Liver (tissue), 9 donors: ENCODE data around the gene MSI2. TPM values are rescaled to one million over a fixed set of nuclear protein-coding genes. Genes with fewer than 3 reads are reported as not detected.

Source experiments
- DNase-seq: peaks from one replicate; pipeline ENCODE4 v3.0.0-alpha.2; 2017; ENCODE audit warnings: low spot score
- H3K27ac ChIP-seq, 2 donors: one replicate each; pipeline ENCODE4 v1.7.0; 2013; ENCODE audit warnings: inconsistent platforms in 2 of 2, low read length in 2 of 2, control low read depth in 1 of 2, low read depth in 1 of 2, mild to moderate bottlenecking in 1 of 2
- H3K27me3 ChIP-seq, 4 donors: one replicate each; pipeline versions ENCODE4 v1.6.1 to v1.7.0; 2013; ENCODE audit warnings: low read length in 3 of 4, inconsistent platforms in 1 of 4, mild to moderate bottlenecking in 1 of 4, moderate library complexity in 1 of 4; ENCODE audit not compliant: control insufficient read depth in 4 of 4, insufficient read depth in 4 of 4
- H3K36me3 ChIP-seq, 4 donors: one replicate each; pipeline versions ENCODE4 v1.6.1 to v1.7.0; 2013; ENCODE audit warnings: low read length in 3 of 4, mild to moderate bottlenecking in 3 of 4, low read depth in 1 of 4, moderate library complexity in 1 of 4; ENCODE audit not compliant: control insufficient read depth in 4 of 4, insufficient read depth in 3 of 4
- H3K4me1 ChIP-seq, 4 donors: one replicate each; pipeline versions ENCODE4 v1.6.1 to v1.7.0; 2013; ENCODE audit warnings: low read length in 3 of 4, mild to moderate bottlenecking in 3 of 4, moderate library complexity in 1 of 4; ENCODE audit not compliant: control insufficient read depth in 4 of 4, insufficient read depth in 4 of 4
- H3K4me3 ChIP-seq, 3 donors: one replicate each; pipeline versions ENCODE4 v1.6.1 to v1.7.0; 2013; ENCODE audit warnings: low read length in 3 of 3, control low read depth in 1 of 3, low read depth in 1 of 3, mild to moderate bottlenecking in 1 of 3
- H3K9ac ChIP-seq, 2 donors: one replicate each; pipeline ENCODE4 v1.7.0; 2013; ENCODE audit warnings: low read length in 2 of 2, mild to moderate bottlenecking in 2 of 2, moderate library complexity in 2 of 2, control low read depth in 1 of 2, low read depth in 1 of 2
- H3K9me3 ChIP-seq, 4 donors: one replicate each; pipeline versions ENCODE4 v1.6.1 to v1.7.0; 2013; ENCODE audit warnings: low read length in 3 of 4; ENCODE audit not compliant: control insufficient read depth in 4 of 4
- ATF3 ChIP-seq: IDR thresholded peaks from 2 replicates; pipeline ENCODE4 v1.6.1; 2016; ENCODE audit warnings: antibody characterized with exemption
- CTCF ChIP-seq: fragments of 150-350 bp; IDR thresholded peaks from 2 replicates; pipeline ENCODE4 v1.5.1; 2017; ENCODE audit warnings: improper control_type of control experiment, low read depth, low read length; ENCODE audit not compliant: missing input control
- EGR1 ChIP-seq, 2 donors: IDR thresholded peaks; 2 replicates each; pipeline ENCODE4 v1.6.1; 2016 to 2018; ENCODE audit warnings: antibody characterized with exemption in 2 of 2, low read depth in 2 of 2
- FOXA1 ChIP-seq: IDR thresholded peaks from 2 replicates; pipeline ENCODE4 v1.6.1; 2016; ENCODE audit warnings: antibody characterized with exemption
- FOXA2 ChIP-seq: IDR thresholded peaks from 2 replicates; pipeline ENCODE4 v1.6.1; 2016; ENCODE audit warnings: antibody characterized with exemption
- GABPA ChIP-seq, 2 donors: IDR thresholded peaks in 1 of 2; conservative IDR thresholded peaks in 1 of 2; 2 replicates each; pipeline ENCODE4 v1.6.1; 2016; ENCODE audit warnings: antibody characterized with exemption in 2 of 2, mild to moderate bottlenecking in 1 of 2, moderate library complexity in 1 of 2
- HNF4A ChIP-seq, 2 donors: conservative IDR thresholded peaks; 2 replicates each; pipeline ENCODE4 v1.6.1; 2016; ENCODE audit warnings: antibody characterized with exemption in 2 of 2, mild to moderate bottlenecking in 2 of 2
- HNF4G ChIP-seq: IDR thresholded peaks from 2 replicates; pipeline ENCODE4 v1.6.1; 2016; ENCODE audit warnings: antibody characterized with exemption
- JUND ChIP-seq, 2 donors: IDR thresholded peaks; 2 replicates each; pipeline ENCODE4 v1.6.1; 2016; ENCODE audit warnings: antibody characterized with exemption in 2 of 2
- MAX ChIP-seq: IDR thresholded peaks from 2 replicates; pipeline ENCODE4 v1.6.1; 2016; ENCODE audit warnings: antibody characterized with exemption
- NR2F2 ChIP-seq: IDR thresholded peaks from 2 replicates; pipeline ENCODE4 v1.6.1; 2016; ENCODE audit warnings: antibody characterized with exemption
- RAD21 ChIP-seq, 2 donors: IDR thresholded peaks; 2 replicates each; pipeline ENCODE4 v1.6.1; 2016; ENCODE audit warnings: antibody characterized with exemption in 2 of 2, mild to moderate bottlenecking in 2 of 2
- REST ChIP-seq: IDR thresholded peaks from 2 replicates; pipeline ENCODE4 v1.6.1; 2016; ENCODE audit warnings: antibody characterized with exemption, mild to moderate bottlenecking
- RXRA ChIP-seq, 2 donors: IDR thresholded peaks; 2 replicates each; pipeline ENCODE4 v1.6.1; 2017 to 2018; ENCODE audit warnings: antibody characterized with exemption in 2 of 2, mild to moderate bottlenecking in 1 of 2
- SP1 ChIP-seq: IDR thresholded peaks from 2 replicates; pipeline ENCODE4 v1.6.1; 2018; ENCODE audit warnings: antibody characterized with exemption, mild to moderate bottlenecking
- TAF1 ChIP-seq: conservative IDR thresholded peaks from 2 replicates; pipeline ENCODE4 v1.6.1; 2016; ENCODE audit warnings: antibody characterized with exemption, mild to moderate bottlenecking
- YY1 ChIP-seq: IDR thresholded peaks from 2 replicates; pipeline ENCODE4 v1.6.1; 2016; ENCODE audit warnings: antibody characterized with exemption, mild to moderate bottlenecking
- ZBTB33 ChIP-seq: IDR thresholded peaks from 2 replicates; pipeline ENCODE4 v1.6.1; 2016; ENCODE audit warnings: antibody characterized with exemption
- WGBS: extraction: QIAGEN DNeasy Blood & Tissue Kit; methylation state at CpG from one replicate; pipeline ENCODE4 v1.1.7; 2013; 5-methylcytosine and 5-hydroxymethylcytosine counted together
- polyA plus RNA-seq, 2 donors: library from polyadenylated mRNA; stranded (reverse) in 1 of 2; unstranded in 1 of 2; fragments of 200-250 nt in 1 of 2; fragments of >200 nt in 1 of 2; fragmentation: Nextera tagmentation in 1 of 2; extraction: Ambion mirVana in 1 of 2; gene quantifications; one replicate each; pipeline versions ENCODE4 v1.2.1 to v1.2.3, GENCODE V29; 2013 to 2015
- total RNA-seq, 2 donors: library from RNA; depleted of rRNA; stranded (reverse); fragments of >200 nt; gene quantifications; one replicate each; pipeline ENCODE4 v1.2.3, GENCODE V29; 2014
- donor health status: healthy.
- donor health status: healthy.
- donor health status: healthy.
- donor health status: healthy.
- donor health status: healthy.

The MSI2 gene
- total and polyA plus RNA-seq, 4 donors: 5.7 to 15.6 (median 9.2) TPM

- TF ChIP-seq REST (no peak), HNF4G (no peak), RAD21 (IDR thresholded peaks at IDR 0.05) (no peak), FOXA1 (no peak), JUND (IDR thresholded peaks at IDR 0.05) (no peak)
These were observed 44.8 kb upstream of the MSI2 start (continued) for GRCh38 chr17:57211543-57211942.

- no peaks in the 10 kb centered on the region for H3K27me3 ChIP-seq
- H3K36me3 ChIP-seq: no peaks in the 10 kb centered on the region
- H3K9ac ChIP-seq: no peak overlapping the region
- peaks cover 0 to 3% (median under 1%) of the 10 kb centered on the region in 4 donors for H3K9me3 ChIP-seq
- WGBS: 88% methylated on average over 5 of the region's 5 CpGs
- no peak for TF ChIP-seq HNF4G
- TF ChIP-seq FOXA1: no peak
- no peak for TF ChIP-seq SP1
- no peak for TF ChIP-seq FOXA2
- no peak for TF ChIP-seq CTCF
- TF ChIP-seq REST: no peak
- no peak for TF ChIP-seq MAX
- TF ChIP-seq TAF1: no peak
- no peak for TF ChIP-seq ATF3
- no peak for TF ChIP-seq RAD21 (IDR thresholded peaks at IDR 0.05)
- no peak for TF ChIP-seq RXRA (IDR thresholded peaks at IDR 0.05)
- no peak for TF ChIP-seq JUND (IDR thresholded peaks at IDR 0.05)
- TF ChIP-seq YY1: no peak
- no peak for TF ChIP-seq ZBTB33
- no peak for TF ChIP-seq GABPA (IDR thresholded peaks at IDR 0.05 in 1 of 2, conservative IDR thresholded peaks at IDR 0.05 in 1 of 2)
- no peak for TF ChIP-seq HNF4A (conservative IDR thresholded peaks at IDR 0.05)
- TF ChIP-seq NR2F2: no peak
- no peak for TF ChIP-seq EGR1 (IDR thresholded peaks at IDR 0.05; ENCODE audit: low read depth in 2 of 2)
- no peaks in the 10 kb centered on the region for H3K4me1 ChIP-seq
- no peak overlapping the region for H3K4me3 ChIP-seq
- DNase-seq: no peak
- no peak overlapping the region for H3K27ac ChIP-seq
These were observed 43.0 kb upstream of the MSI2 start for GRCh38 chr17:57213180-57213825.
